ENCODE measurements around the gene CNGA3.

The CNGA3 gene

GRCh38 chr2:98388601-98389250 lies 42.5 kb downstream of the CNGA3 start:
- Histone ChIP-seq H3K36me3 (no peaks in the 10 kb centered on the region; the same call in none of the 2 replicates), H3K9me3 (ENCODE audit: severe bottlenecking) (no peaks in the 10 kb centered on the region), H3K4me3 (ENCODE audit: low read depth, low read length) (no peak overlapping the region), H3K27ac (no peak overlapping the region), H3K27me3 (ENCODE audit: insufficient read depth, low read depth, severe bottlenecking) (no peaks in the 10 kb centered on the region)
- DNase-seq, result no peak
- no peak for TF ChIP-seq CTCF (IDR thresholded peaks at IDR 0.05; ENCODE audit: low read depth, low read length)

GRCh38 chr2:98389251-98389605 lies 43.0 kb downstream of the CNGA3 start:
- Histone ChIP-seq H3K27me3 (ENCODE audit: insufficient read depth, low read depth, severe bottlenecking) (no peaks in the 10 kb centered on the region), H3K36me3 (no peaks in the 10 kb centered on the region; the same call in none of the 2 replicates), H3K27ac (no peak overlapping the region), H3K4me3 (ENCODE audit: low read depth, low read length) (no peak overlapping the region), H3K9me3 (ENCODE audit: severe bottlenecking) (no peaks in the 10 kb centered on the region)
- no peak for TF ChIP-seq CTCF (IDR thresholded peaks at IDR 0.05; ENCODE audit: low read depth, low read length)
- DNase-seq, result no peak

- no peak for TF ChIP-seq CTCF (IDR thresholded peaks at IDR 0.05; ENCODE audit: low read depth, low read length)
- no peaks in the 10 kb centered on the region for H3K27me3 ChIP-seq (ENCODE audit: insufficient read depth, low read depth, severe bottlenecking)
- no peak for DNase-seq
- no peak overlapping the region for H3K27ac ChIP-seq
- H3K4me3 ChIP-seq (ENCODE audit: low read depth, low read length), result no peak overlapping the region
- no peaks in the 10 kb centered on the region; the same call in none of the 2 replicates for H3K36me3 ChIP-seq
- H3K9me3 ChIP-seq (ENCODE audit: severe bottlenecking), result no peaks in the 10 kb centered on the region
Measured at GRCh38 chr2:98390571-98391476, 44.6 kb downstream of the CNGA3 start.

- H3K27ac ChIP-seq, result no peak overlapping the region
- no peak for TF ChIP-seq CTCF (IDR thresholded peaks at IDR 0.05; ENCODE audit: low read depth, low read length)
- DNase-seq, result no peak
- H3K9me3 ChIP-seq (ENCODE audit: severe bottlenecking), result no peaks in the 10 kb centered on the region
- no peaks in the 10 kb centered on the region for H3K27me3 ChIP-seq (ENCODE audit: insufficient read depth, low read depth, severe bottlenecking)
- no peak overlapping the region for H3K4me3 ChIP-seq (ENCODE audit: low read depth, low read length)
- peaks cover 6% of the 10 kb centered on the region for H3K36me3 ChIP-seq
Measured at GRCh38 chr2:98391581-98392270, 45.5 kb downstream of the CNGA3 start.

GRCh38 chr2:98393354-98393753 lies 47.1 kb downstream of the CNGA3 start:
- Histone ChIP-seq H3K36me3 (peaks cover 6% of the 10 kb centered on the region), H3K4me3 (ENCODE audit: low read depth, low read length) (no peak overlapping the region), H3K27me3 (ENCODE audit: insufficient read depth, low read depth, severe bottlenecking) (no peaks in the 10 kb centered on the region), H3K9me3 (ENCODE audit: severe bottlenecking) (no peaks in the 10 kb centered on the region), H3K27ac (no peak overlapping the region)
- no peak for TF ChIP-seq CTCF (IDR thresholded peaks at IDR 0.05; ENCODE audit: low read depth, low read length)
- DNase-seq, result no peak

Data from WERI-Rb-1 (cell line).